ENCODE results near the gene TEX2. TPM values are rescaled to one million over a fixed set of nuclear protein-coding genes. Genes with fewer than 3 reads are reported as not detected.
A peak's percentile ranks its signal among the peaks of the same experiment; 100 is the strongest.

TEX2 gene
- total RNA-seq, 1 donor from 2014 or later: 77.0 TPM

DNA sequence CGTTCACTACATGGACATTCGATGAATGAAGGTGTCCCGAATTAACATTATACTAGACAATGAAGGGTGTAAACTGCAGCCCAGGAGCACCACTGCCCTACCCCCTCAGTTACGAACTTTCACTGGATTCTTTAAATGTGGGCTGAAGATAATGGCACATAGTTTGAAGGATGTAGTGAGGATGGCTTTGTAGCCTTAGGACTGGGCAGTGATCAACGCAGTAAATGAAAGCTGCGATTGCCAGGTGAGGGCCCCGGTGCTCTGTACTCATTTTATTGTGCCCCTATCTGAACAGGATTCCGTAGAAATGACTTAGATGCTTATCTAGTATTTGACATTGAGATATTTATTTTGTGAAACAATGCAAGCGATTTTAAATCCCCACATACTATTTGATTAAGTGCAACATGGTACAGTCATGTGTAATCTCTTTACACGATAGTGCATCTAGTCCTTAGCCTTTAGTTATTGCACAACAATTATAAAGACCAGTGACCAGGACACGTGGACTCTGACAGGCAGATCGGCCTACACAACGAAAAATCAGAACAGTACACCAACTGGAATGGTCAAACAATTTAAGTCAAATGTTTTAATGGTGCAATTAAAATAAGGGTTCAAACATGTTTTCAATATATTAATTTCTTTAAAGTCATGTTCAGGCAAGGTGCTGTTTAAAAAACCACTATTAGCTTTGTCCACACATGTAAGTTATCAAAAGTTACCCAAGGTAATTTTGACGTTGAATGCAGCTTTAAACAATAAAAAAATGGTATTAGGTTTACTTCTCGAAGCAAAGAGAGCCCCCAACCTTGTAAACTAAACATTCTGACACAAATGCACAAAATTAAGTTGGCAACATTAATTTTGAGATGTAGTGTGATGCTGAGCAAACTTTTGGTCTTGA lies 115.7 kb downstream of the TEX2 start:
- no peak for DNase-seq (ENCODE audit: low spot score)

DNA sequence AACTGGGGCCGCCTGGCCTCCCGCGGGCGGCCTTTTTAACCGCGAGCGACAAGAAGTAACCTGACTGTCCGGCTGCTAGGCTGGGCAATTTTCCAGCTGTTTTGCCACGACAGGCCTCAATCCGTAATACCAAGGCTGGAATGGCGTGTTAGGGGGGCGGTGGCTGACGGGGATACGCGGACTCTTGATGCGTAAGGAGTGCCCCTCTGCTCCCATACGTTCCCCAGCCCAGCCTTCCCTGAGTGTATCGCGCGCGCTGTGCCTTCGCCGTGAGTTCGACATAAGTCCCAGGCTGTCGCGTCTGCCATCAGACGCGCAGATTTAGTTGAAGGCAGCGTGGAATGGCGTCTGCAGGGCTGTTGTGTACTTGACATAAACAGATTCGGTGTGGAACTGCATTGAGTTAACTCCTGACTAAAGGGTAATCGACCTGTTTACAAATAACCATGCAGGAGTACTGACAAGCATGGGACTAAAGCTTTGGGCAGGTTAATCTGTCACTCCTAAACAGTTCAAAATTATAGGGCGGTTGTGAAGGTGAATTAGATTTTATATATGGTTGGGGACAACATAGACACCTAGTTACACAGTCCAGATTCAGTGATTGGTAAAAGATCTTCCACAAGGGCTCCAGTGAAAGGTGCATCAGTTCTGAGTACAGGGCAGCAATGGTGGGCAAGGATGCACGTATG lies 116.5 kb downstream of the TEX2 start:
- DNase-seq (ENCODE audit: low spot score): no peak

DNA sequence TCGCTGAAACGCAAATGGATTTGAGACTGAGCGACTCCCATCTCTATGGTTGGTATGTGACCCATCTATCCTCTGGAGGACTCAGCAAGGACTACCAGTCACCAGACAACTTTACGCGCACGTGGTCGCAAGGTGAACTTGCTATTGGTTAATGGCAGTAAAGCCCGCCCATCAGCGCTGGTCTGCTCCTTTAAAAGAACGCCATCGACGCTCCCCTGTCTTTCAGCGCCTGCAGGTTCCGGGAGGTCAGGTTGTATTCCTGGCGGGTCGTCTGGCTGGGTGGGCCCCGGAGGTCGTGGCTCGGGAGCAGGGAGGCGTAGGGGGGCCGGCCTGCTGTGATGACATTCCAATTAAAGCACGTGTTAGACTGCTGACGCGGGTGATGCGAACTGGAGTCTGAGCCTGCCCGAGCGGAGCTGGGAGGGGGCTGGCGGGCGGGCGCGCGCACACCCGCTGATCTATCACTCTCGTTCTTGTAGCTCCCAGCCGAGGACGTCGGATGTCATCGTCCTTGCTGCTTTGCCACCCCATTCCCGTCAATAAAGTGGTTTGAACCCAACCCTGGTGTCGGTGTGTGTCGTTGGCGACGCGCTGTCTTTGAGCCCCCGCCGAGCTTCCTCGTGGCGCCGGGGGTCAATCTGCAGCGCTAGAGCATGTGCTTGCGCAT lies 117.2 kb downstream of the TEX2 start:
- DNase-seq (ENCODE audit: low spot score): peak; percentile 98

DNA sequence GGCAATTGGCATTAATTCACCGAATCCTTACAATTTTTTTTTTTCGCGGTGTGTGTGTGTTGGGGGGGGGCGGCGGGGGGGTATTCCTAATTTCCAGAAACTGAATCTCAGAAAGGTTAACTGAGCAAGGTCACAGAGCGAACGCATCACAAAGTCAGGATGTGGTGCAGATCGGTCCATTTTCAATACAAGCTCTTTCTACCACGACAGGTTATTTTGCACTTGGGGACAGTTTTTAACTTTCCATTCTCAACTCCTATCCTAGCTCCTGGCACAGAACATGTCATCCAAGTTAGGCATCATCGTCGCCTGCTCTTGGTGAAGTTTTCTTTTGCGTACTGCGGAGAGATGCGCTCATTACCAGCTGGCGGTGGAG lies 117.7 kb downstream of the TEX2 start:
- no peak for DNase-seq (ENCODE audit: low spot score)

DNA sequence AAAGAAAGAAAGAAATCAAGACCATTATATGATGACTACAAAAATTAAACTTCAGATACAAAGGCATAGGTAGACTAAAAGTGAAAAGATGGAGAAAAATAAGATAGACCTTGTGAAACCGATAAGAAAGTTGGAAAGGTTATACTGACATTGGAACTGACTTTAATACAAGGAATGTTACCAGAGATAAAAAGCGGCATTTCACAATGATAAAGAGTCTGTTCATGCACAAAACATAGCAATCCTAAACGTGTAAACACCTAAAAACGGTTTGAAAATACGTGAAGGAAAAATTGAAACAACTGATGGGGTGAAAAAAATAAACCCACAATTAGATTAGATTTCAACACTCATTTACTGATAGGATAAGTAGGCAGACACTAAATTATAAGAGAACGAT lies 123.5 kb downstream of the TEX2 start:
- no peak for DNase-seq (ENCODE audit: low spot score)

DNA sequence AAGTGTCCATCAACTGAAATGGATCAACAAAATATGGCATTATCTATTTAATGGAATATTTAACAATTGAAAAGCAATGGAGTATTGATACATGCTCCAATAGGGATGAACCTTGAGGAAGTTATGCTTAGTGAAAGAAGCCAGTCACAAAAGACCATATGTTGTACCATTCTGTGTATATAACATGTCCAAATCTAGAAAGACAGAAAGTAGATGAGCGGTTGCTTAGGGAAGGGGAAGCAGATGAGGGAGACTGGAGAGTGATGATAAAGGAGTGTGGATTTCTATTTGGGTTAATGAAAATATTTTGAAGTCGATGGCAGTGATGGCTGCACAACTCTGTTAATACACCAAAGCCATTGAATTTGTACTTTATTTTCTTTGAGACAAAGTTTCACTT lies 124.6 kb downstream of the TEX2 start:
- no peak for DNase-seq (ENCODE audit: low spot score)

DNA sequence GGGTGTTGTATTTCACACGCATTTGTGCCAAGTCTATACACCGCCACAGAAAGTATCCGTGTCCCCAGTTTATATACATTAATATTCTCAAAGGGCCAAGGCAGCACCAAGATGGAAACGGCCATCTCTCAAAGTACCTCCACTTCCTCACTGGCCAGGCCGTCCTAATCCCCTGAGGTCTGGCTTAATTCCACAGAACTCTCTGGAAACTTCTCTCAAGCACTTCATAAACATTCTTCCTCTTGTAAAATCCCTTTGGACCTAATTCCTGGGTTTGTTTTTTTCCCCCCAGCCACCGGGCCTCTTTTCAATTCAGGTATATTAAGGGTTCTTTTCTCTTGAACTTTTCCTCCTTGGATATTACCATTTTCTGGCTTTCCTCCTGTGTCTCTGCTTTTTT lies 128.1 kb downstream of the TEX2 start:
- DNase-seq (ENCODE audit: low spot score): no peak

DNA sequence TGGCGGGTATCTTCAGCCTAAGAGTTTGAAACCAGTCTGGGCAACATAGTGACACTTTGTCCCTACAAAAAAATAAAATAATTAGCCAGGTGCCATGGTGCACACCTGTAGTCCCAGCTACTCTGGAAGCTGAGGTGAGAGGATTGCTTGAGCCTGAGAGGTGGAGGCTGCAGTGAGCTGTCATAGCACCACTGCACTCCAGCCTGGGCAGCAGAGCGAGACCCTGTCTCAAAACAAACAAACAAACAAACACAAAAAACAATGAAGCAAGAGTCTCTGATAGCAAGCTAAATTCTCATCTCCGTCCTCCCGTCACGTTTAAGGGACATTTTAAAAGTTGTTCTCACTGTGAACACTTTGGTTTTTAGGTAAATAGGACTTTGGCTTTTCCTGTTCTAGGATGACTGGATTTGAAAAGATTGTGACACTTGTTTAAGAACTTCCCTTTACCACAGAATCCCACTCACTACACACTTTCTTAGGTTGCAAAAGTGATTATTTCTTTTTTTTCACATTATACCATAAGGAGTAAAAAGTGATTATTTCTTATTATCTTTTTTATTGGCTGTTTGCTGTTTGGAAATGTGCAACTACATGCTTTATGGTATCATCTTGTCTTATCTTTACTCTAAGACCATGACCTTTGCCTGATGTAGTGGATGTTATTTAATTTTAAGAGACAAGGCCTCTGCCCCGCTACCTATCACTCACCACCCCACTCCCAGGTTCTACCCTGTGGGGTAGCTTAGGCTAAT lies 128.7 kb downstream of the TEX2 start:
- DNase-seq (ENCODE audit: low spot score): no peak

DNA sequence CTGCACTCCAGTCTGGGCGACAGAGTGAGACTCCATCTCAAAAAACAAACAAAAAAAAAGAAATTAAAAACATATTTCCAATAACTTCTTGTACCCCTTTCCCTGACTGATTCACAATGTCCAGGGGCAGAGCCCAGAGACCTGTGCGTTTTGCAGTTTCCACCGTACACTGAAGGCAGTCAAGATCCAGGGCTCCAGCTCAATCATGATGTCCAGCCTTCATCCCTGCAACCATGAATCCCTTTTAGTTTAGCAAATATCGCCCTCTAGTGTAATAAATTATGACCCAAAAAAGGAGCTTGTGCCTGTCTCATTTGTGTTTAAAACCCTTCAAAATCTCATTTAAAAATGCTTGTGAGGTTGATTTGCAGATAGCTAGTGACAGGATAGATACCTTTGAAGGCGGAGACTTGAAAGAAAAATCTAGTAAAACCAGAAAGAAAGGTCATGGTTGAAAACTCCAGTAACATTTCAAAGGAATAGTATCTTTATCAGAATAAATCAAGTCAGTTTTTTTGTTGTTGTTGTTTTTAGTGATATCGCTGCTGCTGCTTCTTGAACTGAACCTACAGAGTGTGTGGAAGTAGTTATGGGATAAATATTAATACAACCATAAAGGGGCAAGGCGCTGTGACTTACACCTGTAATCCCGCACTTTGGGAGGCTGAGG lies 129.4 kb downstream of the TEX2 start:
- DNase-seq (ENCODE audit: low spot score): no peak

DNA sequence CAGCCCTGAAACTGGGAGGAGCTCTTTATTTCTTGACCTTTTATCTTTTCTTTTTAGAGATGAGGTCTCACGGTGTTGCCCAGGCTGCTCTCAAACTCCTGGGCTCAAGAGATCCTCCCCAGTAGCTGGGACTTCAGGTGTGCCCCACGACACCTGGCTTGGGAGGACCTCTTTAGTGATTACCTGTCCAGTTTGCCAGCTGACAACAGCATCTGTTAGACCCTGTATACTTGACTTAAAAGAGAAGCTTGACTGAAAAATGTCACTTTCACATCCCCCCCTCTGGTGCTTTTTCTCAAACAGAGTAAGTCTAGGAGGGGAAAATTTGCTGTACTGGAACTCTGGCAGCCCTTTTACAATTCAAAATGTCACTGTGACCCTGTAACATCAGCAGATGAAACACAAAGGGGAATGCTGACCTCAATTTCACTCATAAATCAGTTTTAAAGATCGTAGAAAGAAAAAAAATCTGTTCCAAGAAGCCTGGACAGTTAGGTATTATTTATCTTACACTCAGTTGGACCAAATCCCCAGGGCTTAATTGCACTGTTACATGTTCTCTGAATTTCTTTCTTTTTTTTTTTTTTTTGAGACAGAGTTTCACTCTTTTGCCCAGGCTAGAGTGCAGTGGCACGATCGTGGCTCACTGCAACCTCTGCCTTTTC lies 131.3 kb downstream of the TEX2 start:
- DNase-seq (ENCODE audit: low spot score): no peak

DNA sequence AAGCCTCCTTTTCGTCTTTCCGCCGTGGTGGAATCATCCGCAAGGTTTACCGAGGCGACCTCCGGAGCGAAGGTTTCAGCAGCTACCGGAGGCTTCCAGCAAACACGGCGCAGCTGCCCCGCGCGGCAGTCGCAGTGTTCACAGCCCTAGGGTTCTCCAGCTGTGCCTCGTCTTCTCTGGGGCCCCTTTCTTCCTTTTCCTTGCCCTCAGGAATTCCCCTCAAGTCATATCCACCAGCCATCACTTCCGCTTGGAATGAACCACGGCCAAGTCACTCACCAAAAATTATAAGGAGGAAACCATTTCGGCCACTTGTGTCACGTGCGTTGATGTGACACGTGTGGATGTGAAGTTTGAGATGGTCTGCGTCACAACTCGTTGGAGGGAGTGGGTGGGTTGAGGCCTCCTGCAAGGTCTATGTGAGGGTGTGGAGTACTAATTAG lies 132.5 kb downstream of the TEX2 start:
- no peak for DNase-seq (ENCODE audit: low spot score)

DNA sequence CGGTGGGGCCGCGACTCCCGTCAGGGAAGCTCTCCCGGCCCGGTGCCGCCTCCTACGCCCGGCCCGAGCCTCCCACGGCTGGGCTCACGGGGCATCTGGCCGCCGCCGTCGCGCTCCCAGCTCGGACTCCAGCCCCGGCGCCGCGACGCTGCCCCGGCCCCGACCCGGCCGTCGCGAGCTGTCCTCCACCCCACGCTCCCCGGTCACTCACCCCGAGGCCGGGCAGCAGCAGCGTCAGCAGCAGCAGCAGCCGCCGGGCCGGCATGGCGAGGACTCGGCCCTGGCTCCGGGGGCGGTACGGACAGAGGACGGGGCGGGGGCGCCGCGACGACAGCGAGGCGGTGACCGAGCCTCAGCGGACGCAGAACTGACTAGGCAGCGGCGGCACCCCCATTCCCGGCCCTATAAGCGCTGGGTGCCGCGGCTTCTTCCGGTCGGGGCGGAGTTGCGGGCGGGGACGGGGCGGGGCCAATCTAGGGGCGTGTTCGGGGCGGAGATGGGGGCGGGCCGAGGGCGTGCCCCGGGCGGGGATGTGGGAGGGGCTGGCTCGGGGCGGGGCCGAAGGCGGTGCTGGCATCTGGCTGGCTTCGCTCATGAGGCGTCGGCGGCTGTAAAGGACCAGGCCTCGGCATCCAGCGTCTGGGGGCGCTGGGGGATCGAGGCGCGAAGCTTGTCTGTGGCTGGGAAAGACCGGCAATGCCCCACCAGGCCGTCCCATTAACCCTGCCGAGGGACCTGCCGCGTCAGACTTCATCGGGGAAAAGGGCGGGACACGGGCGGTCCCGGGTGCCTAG lies 133.1 kb downstream of the TEX2 start, which contains the start of gene ERN1:
TSS of gene ERN1 (minus strand) at position 380 of the 794 bp plus-strand sequence. CDS start at position 265, 115 bp downstream.
- peak; percentile 98 for DNase-seq (ENCODE audit: low spot score)

DNA sequence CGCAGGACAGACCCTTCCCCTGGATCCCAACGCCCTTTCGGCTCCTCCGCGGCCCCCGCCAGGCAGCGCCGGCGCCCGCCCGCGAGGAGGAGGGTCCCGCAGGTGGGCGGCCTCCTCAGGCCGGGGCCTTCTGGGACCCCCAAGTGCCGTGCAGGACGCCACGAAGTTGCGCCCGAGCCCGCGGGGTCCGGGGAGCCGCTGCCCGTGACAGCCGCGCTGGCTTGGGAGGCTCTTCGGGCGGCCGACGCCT lies 133.6 kb downstream of the TEX2 start:
- DNase-seq (ENCODE audit: low spot score): no peak

DNA sequence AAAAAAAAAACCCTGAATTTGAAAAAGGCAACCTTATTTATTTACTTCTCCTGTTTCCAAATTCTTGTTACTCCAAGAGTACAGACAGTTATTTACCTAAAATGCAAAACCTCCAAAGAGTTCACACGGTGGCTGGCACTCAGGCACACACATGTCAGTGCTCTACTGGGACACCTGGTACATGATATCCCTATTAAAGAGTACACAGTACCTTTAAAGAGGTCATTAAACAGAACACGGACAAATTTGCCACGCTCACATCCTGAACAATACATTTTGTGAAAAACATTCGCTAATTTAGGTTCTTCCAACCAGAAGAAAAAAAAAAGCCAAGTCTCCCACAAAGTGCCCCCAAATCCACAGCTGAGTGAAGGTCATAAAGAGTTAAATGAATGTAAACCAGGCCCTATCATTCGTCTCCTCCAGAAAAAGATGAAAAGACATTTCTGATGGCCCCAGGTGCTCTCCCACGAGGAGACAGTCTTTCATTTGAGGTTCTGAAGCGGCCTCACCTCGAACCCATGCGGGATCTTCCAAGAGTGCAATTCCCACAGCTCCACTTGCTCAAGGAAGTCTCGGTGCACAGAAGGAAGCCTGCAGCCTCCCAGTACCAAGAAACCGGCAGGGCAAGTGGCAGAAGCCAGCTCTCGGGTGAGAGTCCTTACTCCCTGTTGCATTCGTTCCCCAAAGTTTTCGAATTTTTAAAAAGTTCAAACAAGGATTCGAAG lies 134.1 kb downstream of the TEX2 start:
- DNase-seq (ENCODE audit: low spot score): no peak

DNA sequence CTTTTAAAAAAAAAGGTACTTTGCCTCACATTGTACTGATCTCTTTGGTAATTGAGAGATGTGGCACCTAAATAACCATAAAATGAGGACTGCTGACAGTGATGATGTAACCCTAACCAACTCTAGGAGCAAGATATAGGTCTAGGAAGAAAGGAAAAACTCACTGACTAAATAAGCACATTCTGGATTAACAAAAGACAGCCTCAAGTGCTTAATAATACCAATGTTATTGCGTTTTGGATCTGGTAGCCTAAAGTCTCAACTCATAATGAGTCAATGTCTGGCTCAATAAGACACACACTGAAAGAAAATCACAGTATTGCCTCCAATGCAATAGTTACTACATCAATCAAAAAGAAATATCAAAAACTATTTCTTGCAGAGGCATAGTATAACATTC lies 136.1 kb downstream of the TEX2 start:
- DNase-seq (ENCODE audit: low spot score): no peak

DNA sequence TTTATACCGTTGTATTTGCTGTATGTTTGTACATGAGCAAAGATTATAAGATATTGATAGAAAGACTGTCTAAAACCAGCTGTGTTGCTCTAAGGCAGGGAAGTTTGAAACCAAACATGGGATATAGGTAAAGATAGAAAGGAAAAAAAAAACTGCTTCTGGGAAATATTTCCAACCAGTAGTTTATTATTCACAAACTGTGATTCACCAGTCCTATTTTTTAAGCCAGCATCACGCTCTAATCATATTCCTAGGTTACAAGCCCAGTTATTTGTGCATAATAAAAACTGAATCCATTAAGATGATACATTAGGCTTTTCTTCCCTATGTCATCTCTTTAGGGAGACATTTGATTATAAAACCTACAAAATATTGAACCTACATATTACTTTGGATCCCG lies 137.1 kb downstream of the TEX2 start:
- DNase-seq (ENCODE audit: low spot score): no peak

DNA sequence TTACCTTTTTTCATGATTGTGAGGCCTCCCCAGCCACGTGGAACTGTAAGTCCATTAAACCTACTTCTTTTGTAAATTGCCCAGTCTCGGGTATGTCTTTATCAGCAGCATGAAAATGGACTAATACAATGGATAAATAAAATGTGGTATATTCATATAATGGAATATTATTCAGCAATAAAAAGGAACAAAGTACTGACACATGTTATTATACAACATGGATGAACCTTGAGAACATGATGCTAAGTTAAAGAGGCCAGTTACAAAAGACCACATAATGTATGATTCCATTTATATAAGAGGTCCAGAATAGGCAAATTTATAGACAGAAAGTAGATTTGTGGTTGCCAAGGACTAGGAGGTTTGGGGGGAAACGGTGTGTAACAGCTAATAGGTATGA lies 138.5 kb downstream of the TEX2 start:
- no peak for DNase-seq (ENCODE audit: low spot score)

DNA sequence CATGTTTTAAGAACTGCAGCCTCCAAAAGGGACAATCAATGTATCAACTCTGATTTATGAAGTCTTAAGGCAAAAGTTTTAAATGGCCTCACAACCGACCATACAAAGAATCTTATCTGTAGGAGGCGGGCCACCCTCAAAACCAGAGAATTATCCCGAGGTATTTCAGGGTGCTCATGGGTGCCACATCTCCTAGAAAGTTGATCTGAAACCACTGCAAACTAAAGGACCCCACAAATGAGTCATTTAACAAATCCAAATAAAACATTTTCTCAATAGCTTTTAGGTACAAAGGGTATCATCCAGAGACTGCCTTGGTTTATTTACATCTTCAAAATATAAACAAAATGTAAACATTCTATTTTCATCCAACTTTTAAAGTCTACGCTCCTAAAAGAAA lies 139.9 kb downstream of the TEX2 start:
- DNase-seq (ENCODE audit: low spot score): no peak

Measured in mesenteric fat pad (tissue), 1 donor.